ENCODE measurements around the gene FBXW4. TPM values are rescaled to one million over a fixed set of nuclear protein-coding genes. Genes with fewer than 3 reads are reported as not detected.
A peak's percentile ranks its signal among the peaks of the same experiment; 100 is the strongest.

The FBXW4 gene
- total RNA-seq, 4 donors from 2014 or later, result 48.4 to 91.6 (median 55.6) TPM

GRCh38 chr10:101690461-101690860 is 4.5 kb downstream of the FBXW4 start:
- Histone ChIP-seq H3K4me3 (no peak overlapping the region), H3K27ac (peak overlapping the region in 1 of 4 donors; percentile 11), H3K36me3 (no peaks in the 10 kb centered on the region), H3K27me3 (no peaks in the 10 kb centered on the region), H3K9me3 (no peaks in the 10 kb centered on the region), H3K4me1 (peaks cover 12 to 44% (median 24%) of the 10 kb centered on the region in 4 donors)
- 75 to 77% methylated on average over 7 of the region's 7 CpGs for WGBS, 2 donors (ENCODE audit: low coverage in 1 of 2)
- no peak for DNase-seq
- in situ Hi-C loops (cut with MboI; ENCODE audit: low pct_ligation_motif_present in 1 of 4, low pct_unique_long_range_greater_than_20kb in 1 of 4, low sequenced_read_pairs in 3 of 4) (no loop called here), intact Hi-C loops (cut with DNase I; ENCODE audit: low total_unique reads) (no loop called here)
- TF ChIP-seq POLR2AphosphoS5 (IDR thresholded peaks at IDR 0.05) (no peak), EP300 (IDR thresholded peaks at IDR 0.05; ENCODE audit: low read depth) (no peak), CTCF (IDR thresholded peaks at IDR 0.05) (no peak)

GRCh38 chr10:101687071-101687658 is 7.8 kb downstream of the FBXW4 start:
- in situ Hi-C loops (cut with MboI; ENCODE audit: low pct_ligation_motif_present in 1 of 4, low pct_unique_long_range_greater_than_20kb in 1 of 4, low sequenced_read_pairs in 3 of 4) (no loop called here), intact Hi-C loops (cut with DNase I; ENCODE audit: low total_unique reads) (no loop called here)
- whole genome bisulfite sequencing, 2 donors (ENCODE audit: low coverage in 1 of 2), result 83 to 93% methylated on average over 2 to 3 of the region's 3 CpGs
- Histone ChIP-seq H3K27ac (no peak overlapping the region), H3K27me3 (no peaks in the 10 kb centered on the region), H3K4me3 (no peak overlapping the region), H3K36me3 (no peaks in the 10 kb centered on the region), H3K9me3 (no peaks in the 10 kb centered on the region), H3K4me1 (peaks cover 2 to 38% (median 14%) of the 10 kb centered on the region in 4 donors)
- TF ChIP-seq EP300 (IDR thresholded peaks at IDR 0.05; ENCODE audit: low read depth) (no peak), POLR2A (IDR thresholded peaks at IDR 0.05) (no peak), POLR2AphosphoS5 (IDR thresholded peaks at IDR 0.05) (no peak), CTCF (IDR thresholded peaks at IDR 0.05) (no peak)
- no peak for DNase-seq

GRCh38 chr10:101686133-101686925 is 8.6 kb downstream of the FBXW4 start:
- no peak for TF ChIP-seq EP300 (IDR thresholded peaks at IDR 0.05; ENCODE audit: low read depth)
- TF ChIP-seq CTCF (IDR thresholded peaks at IDR 0.05), result no peak
- H3K27ac ChIP-seq, result no peak overlapping the region
- in situ Hi-C loops (cut with MboI; ENCODE audit: low pct_ligation_motif_present in 1 of 4, low pct_unique_long_range_greater_than_20kb in 1 of 4, low sequenced_read_pairs in 3 of 4), result no loop called here
- H3K36me3 ChIP-seq, result no peaks in the 10 kb centered on the region
- no peaks in the 10 kb centered on the region for H3K9me3 ChIP-seq
- WGBS, 2 donors (ENCODE audit: low coverage in 1 of 2), result 85 to 92% methylated on average over 5 of the region's 5 CpGs
- DNase-seq, result no peak
- H3K4me1 ChIP-seq, result peaks cover 6 to 38% (median 14%) of the 10 kb centered on the region in 4 donors
- intact Hi-C loops (cut with DNase I; ENCODE audit: low total_unique reads), result no loop called here
- H3K4me3 ChIP-seq, result no peak overlapping the region
- H3K27me3 ChIP-seq, result no peaks in the 10 kb centered on the region

GRCh38 chr10:101684782-101685181 is 10.2 kb downstream of the FBXW4 start:
- WGBS, 2 donors (ENCODE audit: low coverage in 1 of 2), result 80 to 93% methylated on average over 1 of the region's 1 CpG
- H3K27ac ChIP-seq, result no peak overlapping the region
- H3K9me3 ChIP-seq, result no peaks in the 10 kb centered on the region
- no peaks in the 10 kb centered on the region for H3K27me3 ChIP-seq
- H3K36me3 ChIP-seq, result no peaks in the 10 kb centered on the region
- in situ Hi-C loops (cut with MboI; ENCODE audit: low pct_ligation_motif_present in 1 of 4, low pct_unique_long_range_greater_than_20kb in 1 of 4, low sequenced_read_pairs in 3 of 4), result no loop called here
- H3K4me3 ChIP-seq, result no peak overlapping the region
- intact Hi-C loops (cut with DNase I; ENCODE audit: low total_unique reads), result no loop called here
- no peak for DNase-seq
- H3K4me1 ChIP-seq, result peaks cover 0 to 22% (median 9%) of the 10 kb centered on the region in 4 donors
- TF ChIP-seq POLR2AphosphoS5 (IDR thresholded peaks at IDR 0.05) (no peak), CTCF (IDR thresholded peaks at IDR 0.05) (no peak), POLR2A (IDR thresholded peaks at IDR 0.05) (no peak), EP300 (IDR thresholded peaks at IDR 0.05; ENCODE audit: low read depth) (no peak)

Measured in transverse colon (tissue), 4 donors.